ENCODE data around the gene HPX. TPM values are rescaled to one million over a fixed set of nuclear protein-coding genes. Genes with fewer than 3 reads are reported as not detected.
A peak's percentile ranks its signal among the peaks of the same experiment; 100 is the strongest.

HPX gene
- total and polyA plus RNA-seq, 5 experiments from 2014 or later: 1.6 to 1.7 TPM; not detected in 3

- no peak for DNase-seq
- POLR2A ChIA-PET: no interaction called here
- H3K27ac Mint-ChIP-seq: peak overlapping the region in 1 of 10 donors; percentile 9
- no peak overlapping the region for H3K4me3 Mint-ChIP-seq
- H3K4me1 Mint-ChIP-seq: no peaks in the 10 kb centered on the region
- no peak for ATAC-seq
- peaks cover 0 to 29% (median 6%) of the 10 kb centered on the region in 3 donors for H3K36me3 Mint-ChIP-seq
- H3K9me3 Mint-ChIP-seq: no peaks in the 10 kb centered on the region
- no peaks in the 10 kb centered on the region for H3K27me3 Mint-ChIP-seq
Measured at GRCh38 chr11:6458352-6459098, 17.7 kb upstream of the HPX start.

- ATAC-seq: no peak
- no peak for DNase-seq
- Mint-ChIP-seq H3K4me1 (no peaks in the 10 kb centered on the region), H3K27ac (no peak overlapping the region), H3K36me3 (peaks cover 0 to 35% (median 3%) of the 10 kb centered on the region in 3 donors), H3K27me3 (no peaks in the 10 kb centered on the region), H3K9me3 (no peaks in the 10 kb centered on the region), H3K4me3 (no peak overlapping the region)
- POLR2A ChIA-PET: no interaction called here
Measured at GRCh38 chr11:6457581-6458320, 17.0 kb upstream of the HPX start.

- peaks cover 0 to 34% (median 3%) of the 10 kb centered on the region in 3 donors for H3K36me3 Mint-ChIP-seq
- DNase-seq: no peak
- POLR2A ChIA-PET: no interaction called here
- no peak for ATAC-seq
- no peaks in the 10 kb centered on the region for H3K27me3 Mint-ChIP-seq
- H3K9me3 Mint-ChIP-seq: no peaks in the 10 kb centered on the region
- no peaks in the 10 kb centered on the region for H3K4me1 Mint-ChIP-seq
- no peak overlapping the region for H3K27ac Mint-ChIP-seq
- no peak overlapping the region for H3K4me3 Mint-ChIP-seq
Measured at GRCh38 chr11:6456361-6457073, 15.7 kb upstream of the HPX start.

- no peaks in the 10 kb centered on the region for H3K9me3 Mint-ChIP-seq
- ATAC-seq: no peak
- H3K27ac Mint-ChIP-seq: no peak overlapping the region
- peaks cover 0 to 32% (median 3%) of the 10 kb centered on the region in 3 donors for H3K36me3 Mint-ChIP-seq
- H3K4me3 Mint-ChIP-seq: no peak overlapping the region
- no peak for DNase-seq
- no peaks in the 10 kb centered on the region for H3K4me1 Mint-ChIP-seq
- no peaks in the 10 kb centered on the region for H3K27me3 Mint-ChIP-seq
- POLR2A ChIA-PET: no interaction called here
Measured at GRCh38 chr11:6455070-6455469, 14.3 kb upstream of the HPX start.

- DNase-seq (no peak), ATAC-seq (no peak)
- no peak overlapping the region for H3K27ac Mint-ChIP-seq
- H3K27me3 Mint-ChIP-seq: no peaks in the 10 kb centered on the region
- POLR2A ChIA-PET: no interaction called here
- H3K36me3 Mint-ChIP-seq: peaks cover 0 to 28% (median under 1%) of the 10 kb centered on the region in 3 donors
- no peak overlapping the region for H3K4me3 Mint-ChIP-seq
- no peaks in the 10 kb centered on the region for H3K4me1 Mint-ChIP-seq
- no peaks in the 10 kb centered on the region for H3K9me3 Mint-ChIP-seq
Measured at GRCh38 chr11:6453152-6453551, 12.4 kb upstream of the HPX start.

GRCh38 chr11:6452219-6452618 lies 11.4 kb upstream of the HPX start:
- H3K27ac Mint-ChIP-seq: no peak overlapping the region
- no peak overlapping the region for H3K4me3 Mint-ChIP-seq
- no peaks in the 10 kb centered on the region for H3K27me3 Mint-ChIP-seq

GRCh38 chr11:6448574-6448973 lies 7.8 kb upstream of the HPX start:
- no peaks in the 10 kb centered on the region for H3K4me1 Mint-ChIP-seq
- no peaks in the 10 kb centered on the region for H3K27me3 Mint-ChIP-seq
- DNase-seq (no peak), ATAC-seq (no peak)
- H3K36me3 Mint-ChIP-seq: peaks cover 0 to 6% (median 0%) of the 10 kb centered on the region in 3 donors
- POLR2A ChIA-PET: no interaction called here
- H3K4me3 Mint-ChIP-seq: no peak overlapping the region
- peak overlapping the region in 1 of 10 donors; percentile 46 for H3K27ac Mint-ChIP-seq
- no peaks in the 10 kb centered on the region for H3K9me3 Mint-ChIP-seq

More at GRCh38 chr11:6452219-6452618, 11.4 kb upstream of the HPX start:
- DNase-seq (no peak), ATAC-seq (no peak)
- no peaks in the 10 kb centered on the region for H3K9me3 Mint-ChIP-seq
- no peaks in the 10 kb centered on the region for H3K4me1 Mint-ChIP-seq
- peaks cover 0 to 28% (median 0%) of the 10 kb centered on the region in 3 donors for H3K36me3 Mint-ChIP-seq
- POLR2A ChIA-PET: no interaction called here

GRCh38 chr11:6443269-6444003 lies 2.6 kb upstream of the HPX start:
- DNase-seq: peak; percentile 38 to 71 (median 56)
- peak; percentile 84 to 94 for ATAC-seq
- Mint-ChIP-seq H3K9me3 (no peaks in the 10 kb centered on the region), H3K36me3 (no peaks in the 10 kb centered on the region), H3K27ac (no peak overlapping the region), H3K4me1 (peaks cover 0 to 3% (median under 1%) of the 10 kb centered on the region in 4 donors), H3K27me3 (no peaks in the 10 kb centered on the region), H3K4me3 (no peak overlapping the region)
- POLR2A ChIA-PET: interaction anchor here (0.9 to 2.4 kb wide), 7 partner anchors 13 to 70 kb away, joined by 4 to 62 read pairs (median 6); partner anchors contain the start of genes APBB1 and SMPD1

GRCh38 chr11:6442441-6442840 lies 1.7 kb upstream of the HPX start:
- no peak overlapping the region for H3K4me3 Mint-ChIP-seq
- no peaks in the 10 kb centered on the region for H3K27me3 Mint-ChIP-seq
- H3K4me1 Mint-ChIP-seq: peaks cover 0 to 3% (median under 1%) of the 10 kb centered on the region in 4 donors
- no peak for ATAC-seq
- POLR2A ChIA-PET: interaction anchor here (1.7 to 2.4 kb wide), 3 partner anchors 23 to 64 kb away, joined by 8 to 62 read pairs (median 15); partner anchors contain the start of genes APBB1 and SMPD1
- H3K9me3 Mint-ChIP-seq: no peaks in the 10 kb centered on the region
- H3K36me3 Mint-ChIP-seq: no peaks in the 10 kb centered on the region
- no peak for DNase-seq
- H3K27ac Mint-ChIP-seq: no peak overlapping the region

GRCh38 chr11:6438979-6439571 lies 1.7 kb downstream of the HPX start:
- peaks cover 2 to 9% (median 6%) of the 10 kb centered on the region in 4 donors for H3K4me1 Mint-ChIP-seq
- H3K27ac Mint-ChIP-seq: no peak overlapping the region
- ATAC-seq (peak; percentile 52 to 58), DNase-seq (peak in 6 of 10 donors; percentile 4 to 28 (median 24))
- H3K27me3 Mint-ChIP-seq: no peaks in the 10 kb centered on the region
- H3K9me3 Mint-ChIP-seq: no peaks in the 10 kb centered on the region
- H3K36me3 Mint-ChIP-seq: no peaks in the 10 kb centered on the region
- no peak overlapping the region for H3K4me3 Mint-ChIP-seq
- POLR2A ChIA-PET: interaction anchor here (0.7 to 2.0 kb wide), 5 partner anchors 33 to 61 kb away, joined by 3 to 8 read pairs (median 8); partner anchors contain the start of gene SMPD1

- DNase-seq (no peak), ATAC-seq (peak; percentile 44 to 81)
- H3K36me3 Mint-ChIP-seq: no peaks in the 10 kb centered on the region
- no peak overlapping the region for H3K4me3 Mint-ChIP-seq
- POLR2A ChIA-PET: interaction anchor here (0.6 to 2.8 kb wide), 8 partner anchors 12 to 59 kb away, joined by 3 to 11 read pairs (median 4); partner anchors contain the start of genes APBB1 and SMPD1
- H3K27ac Mint-ChIP-seq: no peak overlapping the region
- no peaks in the 10 kb centered on the region for H3K27me3 Mint-ChIP-seq
- no peaks in the 10 kb centered on the region for H3K9me3 Mint-ChIP-seq
- H3K4me1 Mint-ChIP-seq: peaks cover 2 to 9% (median 6%) of the 10 kb centered on the region in 4 donors
Measured at GRCh38 chr11:6437993-6438392, 2.8 kb downstream of the HPX start.

- Mint-ChIP-seq H3K4me1 (peaks cover 2 to 9% (median 6%) of the 10 kb centered on the region in 4 donors), H3K27me3 (no peaks in the 10 kb centered on the region), H3K27ac (no peak overlapping the region), H3K9me3 (no peaks in the 10 kb centered on the region), H3K36me3 (no peaks in the 10 kb centered on the region), H3K4me3 (no peak overlapping the region)
- POLR2A ChIA-PET: interaction anchor here (0.6 to 2.8 kb wide), 7 partner anchors 18 to 58 kb away, joined by 3 to 11 read pairs (median 4); partner anchors contain the start of genes APBB1 and SMPD1
- DNase-seq: no peak
- no peak for ATAC-seq
Measured at GRCh38 chr11:6437423-6437822, 3.4 kb downstream of the HPX start.
